Measurements from ENCODE around the gene CRP. TPM values are rescaled to one million over a fixed set of nuclear protein-coding genes. Genes with fewer than 3 reads are reported as not detected.
"Not testable (repeated sequence)": the region's sequence is repeated elsewhere in the genome, so short reads cannot be mapped to it uniquely, and the experiment has no call there.

Gene CRP
- polyA plus RNA-seq (2012; ENCODE audit: insufficient read depth, insufficient read length), result not detected

DNA sequence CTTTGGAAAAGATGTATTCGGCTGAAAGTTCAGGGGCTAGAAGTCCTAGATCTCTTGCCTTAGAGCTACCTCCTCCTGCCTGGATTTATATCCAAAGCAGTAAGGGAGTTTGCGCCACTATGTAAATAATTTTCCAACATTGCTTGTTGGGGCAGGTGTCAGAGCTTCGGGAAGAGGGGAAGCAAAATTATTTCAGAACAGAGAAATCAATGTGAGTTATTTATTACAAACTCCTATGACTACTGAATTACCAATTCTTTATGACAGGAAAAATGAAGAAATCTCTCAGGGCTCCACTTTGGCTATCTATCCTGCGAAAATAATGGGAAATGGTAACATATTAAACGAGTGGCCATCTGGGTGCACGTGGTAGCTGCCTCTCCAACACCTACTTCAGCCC, at the start of gene CRP:
CRP (minus strand) TSS at position 61 of the 400 bp plus-strand sequence. CDS start 104 bp downstream, outside the sequence.
- no peak for DNase-seq (ENCODE audit: low read depth, low spot score)
- H3K4me3 ChIP-seq (ENCODE audit: low read length), result no peak within 1 kb of the TSS

GRCh38 chr1:159763686-159764085, 49.3 kb upstream of the CRP start:
- DNase-seq (ENCODE audit: low read depth, low spot score), result no peak
- no peak overlapping the region for H3K4me3 ChIP-seq (ENCODE audit: low read length)

DNA sequence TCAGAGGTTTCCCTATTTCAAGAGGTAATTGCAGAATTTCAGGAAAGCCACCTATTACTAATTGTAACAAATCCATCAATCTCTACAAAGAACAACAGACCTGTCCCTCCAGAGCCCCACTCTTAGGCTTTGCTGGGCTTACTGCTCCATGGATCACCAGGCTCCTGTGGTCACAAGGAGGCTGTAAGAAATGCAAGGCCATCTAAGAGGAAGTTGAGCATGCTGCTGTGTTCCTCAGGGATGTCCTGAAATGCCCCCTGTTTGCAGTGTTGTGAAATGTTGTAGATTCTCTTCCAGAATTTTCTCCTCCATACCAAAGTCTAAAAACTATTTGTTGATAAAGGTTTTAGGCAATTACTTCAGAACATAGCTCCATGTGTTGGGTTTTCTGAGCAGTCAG, 42.0 kb upstream of the CRP start:
- no peak for DNase-seq (ENCODE audit: low read depth, low spot score)
- no peak overlapping the region for H3K4me3 ChIP-seq (ENCODE audit: low read length)

GRCh38 chr1:159755451-159756007, 41.1 kb upstream of the CRP start:
- no peak overlapping the region for H3K4me3 ChIP-seq (ENCODE audit: low read length)
- DNase-seq (ENCODE audit: low read depth, low spot score), result no peak

DNA sequence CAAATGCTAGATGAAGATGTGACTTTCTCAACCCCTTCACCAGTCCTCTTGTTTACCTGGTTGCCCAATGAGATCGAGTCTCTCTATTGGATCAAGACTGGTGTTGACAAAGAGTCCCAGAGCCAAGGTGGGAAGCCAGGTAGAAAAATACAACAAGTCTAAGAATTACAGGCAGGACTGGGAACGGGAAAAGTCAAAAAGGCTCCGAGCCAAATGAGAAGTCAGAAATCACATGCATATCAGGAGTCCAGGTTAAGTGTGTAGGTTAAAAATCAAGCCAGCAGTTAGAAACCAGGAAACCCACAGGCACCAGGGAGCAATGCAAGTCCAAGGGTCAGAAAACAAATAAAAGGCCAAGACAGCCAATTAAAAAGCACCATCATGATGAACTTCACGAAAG, 39.0 kb upstream of the CRP start:
- no peak overlapping the region for H3K4me3 ChIP-seq (ENCODE audit: low read length)
- DNase-seq (ENCODE audit: low read depth, low spot score), result no peak

DNA sequence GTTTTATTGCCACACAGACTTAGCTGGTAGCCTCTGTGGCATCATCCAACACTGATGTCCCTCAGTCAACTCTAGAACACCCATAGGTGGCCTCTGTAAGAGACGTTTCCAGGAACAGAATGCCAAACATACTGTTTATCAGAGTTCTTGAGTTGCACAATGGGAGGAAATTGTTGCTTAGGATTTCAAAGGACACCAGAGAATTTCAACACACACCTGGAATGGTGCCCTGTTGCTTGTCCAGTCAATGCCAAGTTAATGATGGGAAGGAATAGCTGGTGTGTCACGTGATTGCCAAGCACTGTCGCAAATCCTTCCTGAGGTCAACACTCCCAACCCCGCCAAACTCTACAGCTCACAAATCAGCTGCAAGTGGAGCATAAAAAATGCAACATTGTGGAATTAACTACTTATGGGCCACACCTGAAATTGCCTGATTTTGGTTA, 37.8 kb upstream of the CRP start:
- DNase-seq (ENCODE audit: low read depth, low spot score), result no peak
- H3K4me3 ChIP-seq (ENCODE audit: low read length), result no peak overlapping the region

GRCh38 chr1:159751031-159751430, 36.6 kb upstream of the CRP start:
- DNase-seq (ENCODE audit: low read depth, low spot score), result no peak
- H3K4me3 ChIP-seq (ENCODE audit: low read length), result no peak overlapping the region

GRCh38 chr1:159750621-159751020, 36.2 kb upstream of the CRP start:
- no peak overlapping the region for H3K4me3 ChIP-seq (ENCODE audit: low read length)
- no peak for DNase-seq (ENCODE audit: low read depth, low spot score)

DNA sequence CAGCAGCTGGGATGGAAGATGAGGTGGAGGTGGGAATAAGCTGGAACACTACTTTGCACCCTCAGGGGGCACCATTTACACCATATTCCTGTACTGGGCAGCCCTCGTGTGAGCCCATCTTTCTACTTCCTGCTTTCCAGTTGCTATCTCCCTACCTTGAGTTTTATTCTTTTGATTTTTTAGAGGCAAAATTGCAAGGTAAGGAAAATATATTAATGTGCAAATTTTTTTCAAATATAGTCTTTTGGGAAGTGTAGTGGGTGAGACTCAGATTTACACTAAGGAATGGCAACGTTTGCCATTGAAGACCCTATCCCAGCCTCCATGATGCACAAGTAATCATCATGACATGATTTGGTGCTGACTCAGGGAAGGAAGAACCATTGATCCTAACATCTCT, 35.2 kb upstream of the CRP start:
- DNase-seq (ENCODE audit: low read depth, low spot score), result no peak
- no peak overlapping the region for H3K4me3 ChIP-seq (ENCODE audit: low read length)

DNA sequence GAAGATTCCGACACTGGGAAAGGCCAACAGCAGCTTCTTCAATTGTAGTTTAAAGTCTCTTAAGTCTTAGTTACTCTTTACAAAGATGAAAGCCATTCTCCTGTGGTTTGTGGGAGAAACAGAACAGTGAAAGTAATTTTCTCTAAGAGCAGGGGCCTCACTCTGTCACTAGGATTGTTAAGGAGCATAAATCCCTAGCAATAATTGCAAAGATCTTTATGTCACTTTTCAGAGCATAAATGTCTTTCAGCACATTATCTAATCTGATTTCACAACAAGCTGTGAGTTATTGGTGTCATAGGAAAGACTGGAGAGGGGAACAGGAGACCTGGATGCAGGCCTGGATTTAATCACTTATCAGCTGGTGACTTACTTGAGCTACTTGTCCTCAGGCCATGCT, 34.0 kb upstream of the CRP start:
- no peak overlapping the region for H3K4me3 ChIP-seq (ENCODE audit: low read length)
- peak; percentile 63 for DNase-seq (ENCODE audit: low read depth, low spot score)

DNA sequence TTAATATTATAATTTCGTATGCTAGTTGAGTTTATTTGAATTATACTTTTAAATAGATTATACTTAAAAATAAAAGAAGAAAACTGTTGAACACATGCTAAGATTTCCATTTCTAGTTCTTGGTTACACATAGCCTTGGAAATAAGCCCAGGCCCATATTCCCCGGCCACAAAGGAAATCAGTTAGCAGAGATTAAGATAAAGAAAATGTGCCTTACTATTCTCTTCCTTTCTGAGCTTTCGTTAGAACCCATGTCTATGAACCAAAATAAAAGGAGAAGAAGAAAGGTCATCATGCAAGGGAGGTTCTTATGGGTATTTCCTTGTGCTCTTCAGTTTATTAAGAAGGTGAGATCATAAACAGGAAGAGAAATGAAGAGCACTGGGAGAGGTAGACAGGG, 32.3 kb upstream of the CRP start:
- no peak overlapping the region for H3K4me3 ChIP-seq (ENCODE audit: low read length)
- peak; percentile 57 for DNase-seq (ENCODE audit: low read depth, low spot score)

DNA sequence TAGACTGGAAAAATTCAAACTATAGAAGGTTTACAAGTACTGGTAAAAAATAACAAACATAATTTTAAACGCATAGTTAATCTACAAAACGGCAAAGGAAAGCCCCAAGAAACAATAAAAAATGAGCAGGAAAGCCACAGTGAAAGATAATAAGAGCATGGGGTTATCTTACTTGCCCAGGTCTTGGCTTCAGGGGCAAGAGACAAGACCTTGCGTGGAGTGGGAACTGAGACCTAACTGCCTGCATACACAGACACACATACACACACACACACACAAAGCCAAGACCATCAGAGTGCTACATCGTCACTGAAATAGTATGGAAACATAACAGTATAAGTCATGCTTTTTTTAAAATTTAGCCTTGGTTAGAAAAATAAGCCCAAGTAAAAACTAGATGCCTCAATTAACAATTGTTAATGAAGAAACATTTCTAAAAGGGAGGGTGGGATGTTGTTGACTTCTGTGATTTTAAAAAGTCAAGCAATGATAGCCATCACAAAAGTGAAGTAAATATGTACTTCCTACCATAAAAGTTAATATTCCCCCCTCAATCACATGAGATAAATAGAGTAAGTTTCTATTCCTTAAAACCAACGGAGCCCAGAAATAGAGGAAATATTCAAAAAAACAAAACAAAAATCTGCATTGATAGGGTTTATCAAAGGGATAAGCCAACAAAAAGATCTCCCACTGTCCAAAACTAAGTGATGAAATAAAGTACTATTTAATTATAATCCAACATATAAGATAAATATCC, 29.4 kb upstream of the CRP start:
- no peak for DNase-seq (ENCODE audit: low read depth, low spot score)
- no peak overlapping the region for H3K4me3 ChIP-seq (ENCODE audit: low read length)

DNA sequence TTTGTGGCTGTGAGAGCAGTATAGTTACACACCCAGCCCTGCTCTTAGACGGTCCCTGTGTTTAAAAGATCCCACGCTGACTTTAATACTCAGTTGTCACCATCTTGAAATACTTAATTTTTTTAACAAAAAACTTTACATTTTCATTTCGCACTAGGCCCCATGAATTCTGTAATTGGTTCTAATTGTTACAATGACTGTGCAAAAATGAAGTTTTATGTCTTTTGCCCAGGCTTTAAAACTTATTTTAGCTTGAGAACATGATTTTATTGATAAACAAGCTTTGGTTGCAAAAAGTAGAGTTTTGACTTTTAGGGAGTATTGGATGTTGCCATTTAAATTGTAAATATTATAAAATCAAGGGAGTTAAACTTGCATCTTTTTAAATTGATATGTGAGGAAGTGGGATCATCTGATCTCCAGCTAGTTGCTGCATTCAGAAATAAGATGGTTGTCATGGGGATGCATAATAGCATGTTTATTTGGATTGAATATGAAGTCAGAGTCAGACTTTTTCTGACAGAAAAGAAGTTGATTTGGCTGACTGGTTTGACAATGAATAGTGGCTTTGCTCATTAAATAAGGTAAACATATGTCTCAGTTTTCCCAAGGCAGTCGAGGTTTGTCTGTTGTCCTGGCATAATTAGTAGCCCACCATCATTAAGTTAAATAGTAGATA, 23.0 kb upstream of the CRP start:
- no peak overlapping the region for H3K4me3 ChIP-seq (ENCODE audit: low read length)
- DNase-seq (ENCODE audit: low read depth, low spot score), result no peak

DNA sequence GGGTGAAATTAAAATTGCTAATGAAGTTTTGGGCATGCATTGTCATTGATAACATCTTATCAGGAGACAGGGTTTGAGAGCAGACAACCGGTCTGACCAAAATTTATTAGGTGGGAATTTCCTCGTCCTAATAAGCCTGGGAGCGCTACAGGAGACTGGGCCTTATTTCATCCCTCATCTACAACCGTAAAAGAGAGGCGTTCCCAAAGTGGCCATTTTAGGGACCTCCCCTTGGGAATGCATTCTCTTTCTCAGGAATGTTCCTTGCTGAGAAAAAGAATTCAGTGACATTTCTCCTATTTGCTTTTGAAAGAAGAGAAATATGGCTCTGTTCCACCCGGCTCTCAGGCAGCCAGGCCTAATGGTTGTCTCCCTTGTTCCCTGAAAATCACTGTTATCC, 8.8 kb upstream of the CRP start:
- DNase-seq (ENCODE audit: low read depth, low spot score); H3K4me3 ChIP-seq (ENCODE audit: low read length): not testable (repeated sequence)

- H3K4me3 ChIP-seq (ENCODE audit: low read length), result no peak overlapping the region
- DNase-seq (ENCODE audit: low read depth, low spot score), result no peak
Measured at GRCh38 chr1:159719990-159720389, 5.6 kb upstream of the CRP start.

DNA sequence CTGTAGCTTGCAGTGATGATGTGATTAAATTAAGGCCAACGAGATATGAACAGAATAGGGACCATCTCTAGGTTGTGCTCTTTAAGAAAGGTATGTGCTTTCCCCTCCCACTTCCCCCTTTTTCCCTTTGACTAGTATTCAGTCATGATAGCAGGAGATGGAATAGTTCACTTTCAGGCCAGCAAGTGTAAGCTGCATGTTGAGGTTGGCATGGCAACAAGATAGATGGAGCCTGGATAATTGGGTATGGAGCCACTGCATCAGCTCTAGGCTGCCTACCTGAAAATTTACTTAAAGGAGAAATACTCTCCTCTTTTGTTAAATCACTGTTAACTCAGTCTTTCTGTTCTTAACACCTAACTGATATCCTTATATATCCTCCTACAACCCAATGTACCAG, 1.5 kb upstream of the CRP start:
- H3K4me3 ChIP-seq (ENCODE audit: low read length), result no peak overlapping the region
- DNase-seq (ENCODE audit: low read depth, low spot score), result no peak

DNA sequence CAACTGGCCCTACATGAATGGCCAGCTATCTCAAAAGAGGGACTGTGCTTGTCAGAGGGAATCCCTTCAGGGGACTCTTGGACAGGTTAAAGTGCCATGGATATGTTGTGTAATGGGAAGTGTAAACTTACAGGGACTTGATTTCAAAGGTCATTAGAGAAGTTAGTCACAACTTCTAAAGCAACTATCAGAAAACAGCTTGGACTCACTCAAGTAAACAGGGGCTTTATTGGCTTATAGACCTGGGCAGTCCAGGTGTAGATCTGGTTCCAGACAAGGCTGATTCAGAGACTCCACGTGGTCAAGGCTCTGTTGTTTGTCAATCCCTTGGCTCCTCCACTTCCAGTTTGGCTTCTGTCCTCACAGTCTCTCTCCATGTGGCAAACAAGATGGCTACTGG, 2.3 kb downstream of the CRP start:
- no peak for DNase-seq (ENCODE audit: low read depth, low spot score)
- no peak overlapping the region for H3K4me3 ChIP-seq (ENCODE audit: low read length)

GRCh38 chr1:159707472-159708260, 6.7 kb downstream of the CRP start:
- no peak for DNase-seq (ENCODE audit: low read depth, low spot score)
- no peak overlapping the region for H3K4me3 ChIP-seq (ENCODE audit: low read length)

- H3K4me3 ChIP-seq (ENCODE audit: low read length), result no peak overlapping the region
- DNase-seq (ENCODE audit: low read depth, low spot score), result no peak
Measured at GRCh38 chr1:159705904-159706256, 8.5 kb downstream of the CRP start.

Measured in Jurkat, Clone E6-1 (cell line).